Stimulated activated CD4-positive, alpha-beta T cell treated with anti-CD3 and anti-CD28 coated beads, Interleukin-2, amount 100 ng/mL, for 4 hours (primary cell): ENCODE measurements around the gene ABCC10.

Experiments used
- DNase-seq: peaks from one replicate; pipeline ENCODE4 v3.0.0-alpha.2; 2020; ENCODE audit warnings: low read depth

ABCC10 gene

DNA sequence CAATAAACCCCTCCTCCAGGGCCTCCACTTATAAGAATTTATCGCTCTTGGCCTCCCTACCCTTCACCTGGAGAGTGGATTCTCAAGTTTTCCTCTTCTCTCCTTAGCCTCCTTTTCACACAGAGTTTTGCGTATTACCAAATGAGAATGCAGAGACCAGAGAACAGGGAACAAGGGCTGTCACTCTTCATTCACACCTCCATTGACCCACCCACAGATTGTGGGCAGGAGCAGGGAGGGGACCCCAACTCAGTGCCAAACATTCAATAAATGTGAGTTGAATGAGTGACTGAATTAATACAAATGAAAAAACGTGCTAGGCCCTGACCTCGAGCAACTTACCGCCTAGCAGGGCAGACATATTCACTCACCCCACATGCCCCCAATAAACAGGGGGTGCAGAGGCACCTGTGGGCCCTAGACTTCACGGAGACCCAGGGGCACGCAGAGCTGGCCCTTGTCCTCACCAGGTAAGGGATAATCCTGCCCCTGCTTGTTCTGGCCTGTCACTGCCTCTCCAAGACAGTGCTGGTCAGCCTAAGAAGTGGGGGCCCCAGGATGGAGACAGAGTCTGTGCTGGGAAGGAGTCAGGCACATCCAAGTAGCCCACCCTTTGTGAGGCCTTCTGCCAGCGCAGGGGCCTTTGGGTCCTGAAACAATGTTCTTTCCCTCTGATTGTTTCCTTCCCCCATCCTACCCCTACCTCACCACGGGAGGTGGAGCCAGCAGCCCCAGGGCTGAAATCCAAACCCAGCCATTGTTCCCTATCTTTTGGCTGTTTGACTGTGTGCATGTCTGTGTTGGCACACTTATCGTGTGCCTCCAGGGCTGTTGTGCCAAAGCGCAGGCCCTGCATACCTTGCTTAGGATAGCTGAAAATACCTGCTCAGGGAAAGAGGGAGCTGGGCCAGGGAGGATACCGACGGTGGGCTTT is 41.7 kb downstream of the ABCC10 start:
- DNase-seq = no peak

GRCh38 chr6:43469947-43470346 is 42.6 kb downstream of the ABCC10 start:
- DNase-seq = no peak

DNA sequence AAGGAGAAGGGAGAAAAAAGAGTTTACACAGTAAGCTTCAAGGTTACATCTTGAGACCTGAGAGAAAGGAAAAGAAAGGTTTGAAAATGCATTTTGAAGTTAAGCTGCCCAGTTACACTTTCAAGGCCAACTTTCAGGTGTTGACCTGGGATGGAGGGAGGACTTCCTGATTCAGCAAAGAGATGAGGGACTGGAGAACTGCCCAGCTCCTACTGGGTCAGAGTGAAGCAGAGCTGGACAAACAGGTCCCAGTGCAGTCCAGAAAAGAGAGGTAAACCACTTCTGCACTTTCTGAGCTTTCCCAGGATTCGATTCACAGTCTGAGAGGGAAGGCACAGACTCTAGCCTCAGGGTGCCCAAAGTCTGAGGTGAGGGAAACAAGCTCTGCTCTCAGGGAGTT is 44.1 kb downstream of the ABCC10 start:
- DNase-seq = no peak

- DNase-seq = no peak
These were observed 45.2 kb downstream of the ABCC10 start for GRCh38 chr6:43472515-43472914.

DNA sequence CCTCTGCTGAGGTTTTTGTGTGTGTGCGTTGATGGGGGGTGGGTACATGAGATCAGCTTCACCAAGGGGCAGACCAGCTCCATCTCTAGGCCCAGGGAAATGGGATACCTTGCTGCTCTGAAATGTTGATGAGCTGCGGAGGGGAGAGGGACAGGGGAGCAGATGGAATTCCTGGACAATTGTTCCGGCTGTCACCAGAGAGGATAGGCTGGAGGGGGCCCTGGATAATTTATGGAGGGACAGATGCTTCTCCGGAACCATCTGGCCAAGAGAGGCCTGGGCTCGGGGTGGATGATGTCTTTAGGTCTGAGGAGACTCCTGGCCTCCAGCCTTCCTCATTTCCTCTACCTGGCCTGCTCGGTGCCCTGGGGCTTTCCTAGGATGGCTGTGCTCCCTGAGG is 48.2 kb downstream of the ABCC10 start:
- DNase-seq = no peak

DNA sequence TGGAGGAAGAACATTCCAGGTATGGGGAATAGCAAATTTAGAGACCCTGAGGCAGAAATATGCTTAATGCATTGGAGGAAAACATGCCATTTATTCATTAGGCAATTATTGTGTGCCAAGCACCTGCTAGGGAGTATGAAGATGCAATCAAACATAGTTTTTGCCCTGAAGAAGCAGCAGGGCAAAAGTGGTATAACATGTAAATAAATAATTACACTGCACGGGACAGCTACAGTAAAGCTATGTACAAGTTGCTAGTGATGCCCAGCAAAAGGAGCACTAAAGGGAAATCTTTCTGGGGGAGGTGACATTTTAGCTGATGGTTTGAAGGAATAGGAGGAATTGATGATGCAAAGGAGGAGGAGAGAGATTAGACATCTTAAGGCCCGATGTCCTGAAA is 49.4 kb downstream of the ABCC10 start:
- DNase-seq = no peak

DNA sequence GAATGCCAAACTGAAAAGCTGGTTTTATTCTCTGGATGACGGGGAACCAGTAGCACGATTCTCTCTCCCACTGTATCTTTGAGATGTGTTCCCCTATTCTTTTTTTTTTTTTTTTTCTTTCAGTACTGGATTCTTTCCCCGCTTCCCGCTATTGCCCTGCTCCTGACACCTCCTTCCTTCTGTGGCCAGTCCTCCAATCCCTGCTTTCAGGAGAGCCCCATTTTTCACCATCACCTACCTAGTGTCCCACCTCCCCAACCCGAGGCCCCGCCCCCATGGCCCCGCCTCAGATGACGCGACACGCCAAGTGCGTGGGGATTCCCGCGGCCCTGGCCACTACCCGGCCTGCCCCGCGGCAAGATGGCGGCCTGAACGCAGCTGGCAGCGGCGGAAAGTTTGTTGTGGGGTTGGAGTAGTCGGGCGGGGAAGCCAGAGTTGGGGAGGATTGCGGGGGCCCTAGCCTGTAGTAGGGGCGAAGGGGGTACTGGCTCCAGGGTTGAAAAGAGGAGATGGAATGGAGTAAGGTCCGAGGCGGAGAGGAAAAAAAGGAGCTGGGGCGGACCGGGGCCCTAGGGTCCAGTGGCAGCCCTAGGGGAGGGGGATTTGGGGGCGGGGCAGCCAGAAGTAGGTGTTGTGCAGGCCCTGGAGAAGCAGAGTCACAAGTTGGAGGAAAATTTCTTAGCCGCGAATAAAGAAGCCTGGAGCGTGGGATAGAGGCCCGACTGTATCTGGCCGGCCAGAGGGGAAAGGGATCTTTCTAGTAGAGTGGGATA is 50.1 kb downstream of the ABCC10 start, which contains the start of gene TJAP1:
TJAP1 (plus strand) TSS at position 336 of the 773 bp plus-strand sequence. CDS start 21,432 bp downstream, outside the sequence.
- DNase-seq = peak; percentile 96

- DNase-seq = no peak
These were observed 50.6 kb downstream of the ABCC10 start for GRCh38 chr6:43478008-43478372.

- no peak for DNase-seq
These were observed 53.7 kb downstream of the ABCC10 start for GRCh38 chr6:43481075-43481474.

- no peak for DNase-seq
These were observed 54.4 kb downstream of the ABCC10 start for GRCh38 chr6:43481591-43482236.

DNA sequence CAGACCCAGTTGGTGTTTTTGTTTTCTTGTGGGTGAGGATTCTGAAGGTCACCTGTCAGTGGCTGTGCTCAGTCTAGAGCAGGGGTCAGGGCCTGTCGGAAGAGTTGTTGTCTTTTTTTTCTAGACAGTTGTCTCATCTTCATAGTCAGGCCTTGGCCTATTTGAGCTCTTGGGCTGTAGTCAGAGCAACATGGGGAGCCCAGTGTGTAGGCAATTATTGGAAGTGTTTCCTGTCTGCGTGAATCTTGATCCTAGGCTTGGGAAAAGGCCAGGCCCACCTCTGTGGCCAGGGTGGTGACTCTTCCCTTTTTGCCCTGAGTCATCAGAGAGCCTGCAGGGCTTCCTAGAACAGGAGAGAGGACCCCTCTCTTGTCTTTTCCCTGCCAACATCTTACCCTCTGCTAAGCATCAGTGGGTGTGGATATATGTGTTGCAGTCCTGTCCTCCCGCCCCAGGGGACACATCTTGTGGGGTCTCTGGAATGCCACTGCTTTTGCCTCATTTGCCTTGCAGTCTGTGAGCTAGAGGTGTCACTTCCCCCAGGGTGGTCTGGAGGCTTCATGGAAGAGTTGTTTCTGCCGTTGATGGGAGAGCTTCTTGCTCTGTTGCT is 61.4 kb downstream of the ABCC10 start:
- DNase-seq = no peak

GRCh38 chr6:43489277-43490072 is 62.1 kb downstream of the ABCC10 start:
- DNase-seq = no peak

- DNase-seq = no peak
These were observed 63.2 kb downstream of the ABCC10 start for GRCh38 chr6:43490523-43490939.

DNA sequence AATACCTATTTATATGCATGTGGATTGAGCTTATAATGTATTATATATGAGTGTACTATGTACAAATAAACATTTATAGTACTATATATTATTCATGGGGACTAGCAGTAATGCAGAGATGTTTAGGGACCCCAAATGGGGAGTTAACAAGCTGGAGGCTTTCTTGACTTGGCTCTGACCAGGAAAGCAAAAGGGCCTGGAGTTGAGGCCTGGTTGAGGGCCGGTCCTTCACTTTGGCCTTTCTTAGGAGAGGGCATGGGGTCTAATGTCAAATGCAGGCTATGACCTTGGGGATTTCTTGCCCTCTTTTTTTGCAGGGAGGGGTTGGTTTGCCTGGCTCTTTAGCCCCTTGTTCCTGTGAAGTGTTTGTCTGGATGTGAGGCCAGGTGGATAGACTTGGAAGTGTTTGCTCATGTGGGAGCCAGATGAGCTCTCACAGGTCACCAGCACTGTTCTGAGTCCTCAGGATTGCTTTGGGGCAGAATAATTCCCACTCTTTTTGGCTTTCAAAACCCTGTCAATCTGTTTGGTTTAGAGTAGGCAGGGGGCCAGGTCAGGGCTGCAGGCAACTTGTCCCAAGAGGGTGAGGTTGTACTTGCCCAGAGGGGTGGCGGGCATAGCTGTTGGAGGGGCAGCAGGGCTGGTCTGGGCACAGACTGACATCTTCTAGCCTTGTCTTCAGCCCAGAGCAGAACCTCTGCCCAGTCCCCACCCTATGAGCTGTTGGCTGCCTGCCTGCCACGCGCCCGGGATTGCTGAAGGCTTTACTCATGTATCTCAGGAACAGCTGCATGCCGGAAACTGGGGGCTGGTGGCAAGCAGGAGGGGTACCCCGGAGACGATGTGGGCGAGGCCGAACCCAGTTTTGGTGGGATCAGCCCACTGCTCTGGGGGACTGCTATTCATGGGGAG is 64.7 kb downstream of the ABCC10 start:
- DNase-seq = no peak

DNA sequence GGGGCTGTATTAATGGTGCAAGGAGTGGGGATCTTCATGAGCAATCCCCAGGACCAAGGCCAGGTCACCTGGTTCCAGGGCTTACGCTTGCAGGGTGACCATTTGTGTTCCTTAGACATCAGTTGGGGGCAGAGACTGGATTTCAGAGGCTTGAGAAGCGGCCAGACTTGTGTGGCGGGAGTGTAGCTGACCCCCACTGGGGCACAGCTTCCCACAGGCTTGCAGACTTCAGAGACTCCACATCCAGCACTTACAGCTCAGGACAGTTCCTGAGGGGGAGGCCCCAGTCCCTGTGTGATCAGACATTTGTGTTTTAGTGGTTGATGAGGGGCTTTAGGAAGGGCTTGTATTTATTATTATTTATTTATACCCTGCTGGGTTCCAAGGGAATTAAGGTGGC is 65.3 kb downstream of the ABCC10 start:
- no peak for DNase-seq

- DNase-seq = no peak
These were observed 65.9 kb downstream of the ABCC10 start for GRCh38 chr6:43493230-43493629.

DNA sequence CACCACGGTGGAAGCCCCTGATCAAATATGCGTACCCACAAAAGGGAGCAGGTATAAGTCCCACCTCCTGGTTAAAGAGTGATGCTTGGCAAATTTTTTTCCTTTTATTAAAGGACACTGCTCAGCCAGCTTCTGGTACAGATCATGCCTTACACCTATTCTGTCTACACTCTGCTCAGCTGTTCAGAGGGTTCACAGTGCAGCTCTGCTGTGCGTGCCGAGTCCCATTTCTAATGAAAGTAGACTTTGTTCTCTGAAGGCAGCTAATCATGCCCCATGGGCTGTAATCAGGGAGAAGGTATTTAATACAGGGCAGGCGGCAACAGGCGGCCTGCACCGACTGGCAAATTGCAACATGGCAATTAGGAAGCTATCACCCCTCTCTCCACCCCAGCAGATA is 66.5 kb downstream of the ABCC10 start:
- DNase-seq = no peak

DNA sequence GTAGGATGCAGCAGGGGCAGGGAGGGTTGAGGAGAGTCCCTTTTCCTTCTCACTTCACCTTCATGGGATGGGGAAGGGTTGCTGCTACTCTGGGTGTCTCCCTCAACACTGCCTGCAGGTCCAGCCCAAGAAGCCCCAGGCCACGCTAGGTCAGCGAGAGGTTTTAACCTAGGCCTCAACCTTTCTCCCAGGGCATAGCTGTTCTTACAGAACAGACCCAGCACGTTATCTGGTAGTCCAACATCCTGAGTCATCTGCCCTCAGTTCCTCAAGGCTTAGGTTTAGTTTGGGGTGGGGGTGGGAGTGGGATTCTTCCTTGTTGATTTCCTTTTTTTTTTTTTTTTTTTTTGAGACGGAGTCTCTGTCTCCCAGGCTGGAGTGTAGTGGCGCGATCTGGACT is 67.0 kb downstream of the ABCC10 start:
- DNase-seq = no peak

- no peak for DNase-seq
These were observed 67.4 kb downstream of the ABCC10 start for GRCh38 chr6:43494766-43495165.

- DNase-seq = no peak
These were observed 68.1 kb downstream of the ABCC10 start for GRCh38 chr6:43495409-43495941.
